GM10248 (cell line): ENCODE data around the gene DNASE1L3.
"Not testable (repeated sequence)": the region's sequence is repeated elsewhere in the genome, so short reads cannot be mapped to it uniquely, and the experiment has no call there.

Experiments
- CTCF ChIA-PET: fragments of 300-600 bp; sonication (Branson Sonifier 250); formaldehyde crosslinking; extraction: SDS; loops from one replicate; lab custom pipeline; 2021; ENCODE audit warnings: antibody characterized with exemption; lab: Yijun Ruan, JAX
- POLR2A ChIA-PET: fragments of 350-650 bp; sonication (Branson Sonifier 250); formaldehyde crosslinking; extraction: SDS; loops from one replicate; lab custom pipeline; 2020; ENCODE audit warnings: antibody characterized with exemption; lab: Yijun Ruan, JAX
- DNase-seq: peaks from one replicate; pipeline ENCODE4 v3.0.0; 2012; ENCODE audit errors: extremely low spot score
- TF ChIP-seq, protein P1 (sequence below): IDR thresholded peaks from 2 replicates; pipeline ENCODE4 v1.5.1; 2012; ENCODE audit warnings: mild to moderate bottlenecking, low read depth; ENCODE audit errors: extremely low read depth, missing control alignments, control extremely low read depth

The DNASE1L3 gene

DNA sequence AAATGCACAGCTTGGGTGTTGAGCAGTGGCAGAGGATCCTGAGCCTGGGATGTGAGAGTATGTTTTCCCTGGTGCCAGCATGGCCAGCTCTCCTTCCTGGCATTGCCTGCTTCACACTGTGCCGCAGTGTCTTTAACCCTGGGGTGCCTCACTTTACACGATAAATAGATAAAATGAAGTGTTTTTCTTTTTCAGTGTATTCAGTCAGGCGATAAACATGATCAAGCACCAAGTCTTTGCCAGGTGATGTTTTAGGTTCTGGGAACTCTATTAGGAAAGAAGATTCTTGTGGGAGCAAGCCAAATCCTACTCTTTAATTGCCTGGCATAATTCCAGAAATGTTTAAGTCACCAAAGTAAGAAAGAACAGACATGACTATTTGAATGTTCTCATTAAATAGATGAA is 40.9 kb upstream of the DNASE1L3 start:
- TF ChIP-seq, protein P1, sequence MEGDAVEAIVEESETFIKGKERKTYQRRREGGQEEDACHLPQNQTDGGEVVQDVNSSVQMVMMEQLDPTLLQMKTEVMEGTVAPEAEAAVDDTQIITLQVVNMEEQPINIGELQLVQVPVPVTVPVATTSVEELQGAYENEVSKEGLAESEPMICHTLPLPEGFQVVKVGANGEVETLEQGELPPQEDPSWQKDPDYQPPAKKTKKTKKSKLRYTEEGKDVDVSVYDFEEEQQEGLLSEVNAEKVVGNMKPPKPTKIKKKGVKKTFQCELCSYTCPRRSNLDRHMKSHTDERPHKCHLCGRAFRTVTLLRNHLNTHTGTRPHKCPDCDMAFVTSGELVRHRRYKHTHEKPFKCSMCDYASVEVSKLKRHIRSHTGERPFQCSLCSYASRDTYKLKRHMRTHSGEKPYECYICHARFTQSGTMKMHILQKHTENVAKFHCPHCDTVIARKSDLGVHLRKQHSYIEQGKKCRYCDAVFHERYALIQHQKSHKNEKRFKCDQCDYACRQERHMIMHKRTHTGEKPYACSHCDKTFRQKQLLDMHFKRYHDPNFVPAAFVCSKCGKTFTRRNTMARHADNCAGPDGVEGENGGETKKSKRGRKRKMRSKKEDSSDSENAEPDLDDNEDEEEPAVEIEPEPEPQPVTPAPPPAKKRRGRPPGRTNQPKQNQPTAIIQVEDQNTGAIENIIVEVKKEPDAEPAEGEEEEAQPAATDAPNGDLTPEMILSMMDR, result no peak
- ChIA-PET POLR2A (no interaction called here), CTCF (interaction anchor here (0.8 to 2.2 kb wide), 4 partner anchors 12 to 55 kb away, joined by 3 to 10 read pairs (median 3); partner anchors contain the start of genes HTD2 and RPP14)
- no peak for DNase-seq

DNA sequence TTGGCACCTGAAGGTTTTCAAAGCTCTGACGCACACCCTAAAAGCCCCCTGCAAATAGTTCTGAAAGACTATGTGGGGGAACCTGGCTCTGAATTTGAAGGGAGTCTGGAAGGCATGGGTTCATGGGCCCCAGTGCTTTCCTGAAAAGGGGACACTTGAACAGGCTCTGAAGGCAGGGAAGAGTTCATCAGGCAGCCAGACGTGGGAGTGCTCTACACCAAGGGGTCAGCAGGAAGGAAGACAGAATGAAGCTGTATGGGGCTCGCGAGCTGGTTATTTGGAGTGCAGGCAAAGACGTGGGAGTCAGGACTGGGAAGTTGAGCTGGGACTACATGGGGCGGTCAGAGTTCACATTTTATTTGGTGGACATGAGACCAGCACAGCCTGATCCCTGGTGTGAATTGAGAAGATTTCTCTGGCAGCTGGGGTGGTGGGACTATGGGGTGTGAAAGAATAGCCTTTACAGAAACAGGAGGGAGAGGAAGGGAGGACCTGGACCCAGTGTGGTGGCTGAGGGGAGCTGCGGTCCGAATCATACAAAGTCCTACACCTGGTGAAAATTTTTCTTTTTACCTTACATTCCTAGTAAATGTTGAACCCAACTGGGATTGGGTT is 39.4 kb upstream of the DNASE1L3 start:
- POLR2A ChIA-PET, result no interaction called here
- TF ChIP-seq, protein P1, result no peak
- DNase-seq, result no peak
- CTCF ChIA-PET, result interaction anchor here (0.8 to 2.2 kb wide), 3 partner anchors 11 to 31 kb away, joined by 3 to 10 read pairs (median 4); no protein-coding TSS in a partner anchor

DNA sequence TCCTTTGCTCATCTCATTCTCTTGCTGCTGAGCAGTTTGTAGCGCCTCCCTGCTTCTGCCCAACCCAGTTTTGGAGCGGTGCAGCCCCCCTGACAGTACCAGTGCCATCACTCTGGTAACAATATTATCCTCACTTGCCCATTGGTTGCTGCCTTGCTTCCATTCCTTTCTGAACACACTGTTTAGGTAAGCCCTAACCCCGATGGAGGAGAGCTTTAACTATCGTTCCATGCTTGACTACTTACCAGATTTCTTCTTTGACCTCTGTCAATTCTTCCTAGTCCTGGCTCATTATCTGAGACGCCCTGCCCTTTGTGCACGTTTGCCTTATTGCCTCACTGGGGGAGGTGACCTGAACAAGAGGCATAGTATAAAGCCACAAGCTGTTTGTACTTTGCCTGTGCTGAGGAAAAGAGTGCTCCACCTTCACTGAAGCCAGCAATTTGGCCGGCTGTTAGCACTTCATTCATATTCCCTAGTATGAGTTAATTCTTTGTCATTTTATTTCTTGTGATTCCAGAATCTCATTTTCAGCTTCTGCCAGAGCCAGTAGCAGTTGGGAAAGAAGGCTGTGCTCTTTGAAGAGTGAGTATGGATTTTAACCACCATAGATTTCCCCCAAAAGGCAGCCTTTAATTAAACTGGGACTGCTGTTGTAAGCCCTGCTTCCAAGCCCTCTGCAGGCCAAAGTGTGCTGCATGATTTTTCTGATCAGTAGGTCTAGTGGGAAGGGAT is 38.8 kb upstream of the DNASE1L3 start:
- TF ChIP-seq, protein P1, result no peak
- POLR2A ChIA-PET, result no interaction called here
- DNase-seq, result no peak
- CTCF ChIA-PET, result interaction anchor here (0.8 to 2.2 kb wide), 3 partner anchors 10 to 31 kb away, joined by 3 to 10 read pairs (median 4); no protein-coding TSS in a partner anchor

DNA sequence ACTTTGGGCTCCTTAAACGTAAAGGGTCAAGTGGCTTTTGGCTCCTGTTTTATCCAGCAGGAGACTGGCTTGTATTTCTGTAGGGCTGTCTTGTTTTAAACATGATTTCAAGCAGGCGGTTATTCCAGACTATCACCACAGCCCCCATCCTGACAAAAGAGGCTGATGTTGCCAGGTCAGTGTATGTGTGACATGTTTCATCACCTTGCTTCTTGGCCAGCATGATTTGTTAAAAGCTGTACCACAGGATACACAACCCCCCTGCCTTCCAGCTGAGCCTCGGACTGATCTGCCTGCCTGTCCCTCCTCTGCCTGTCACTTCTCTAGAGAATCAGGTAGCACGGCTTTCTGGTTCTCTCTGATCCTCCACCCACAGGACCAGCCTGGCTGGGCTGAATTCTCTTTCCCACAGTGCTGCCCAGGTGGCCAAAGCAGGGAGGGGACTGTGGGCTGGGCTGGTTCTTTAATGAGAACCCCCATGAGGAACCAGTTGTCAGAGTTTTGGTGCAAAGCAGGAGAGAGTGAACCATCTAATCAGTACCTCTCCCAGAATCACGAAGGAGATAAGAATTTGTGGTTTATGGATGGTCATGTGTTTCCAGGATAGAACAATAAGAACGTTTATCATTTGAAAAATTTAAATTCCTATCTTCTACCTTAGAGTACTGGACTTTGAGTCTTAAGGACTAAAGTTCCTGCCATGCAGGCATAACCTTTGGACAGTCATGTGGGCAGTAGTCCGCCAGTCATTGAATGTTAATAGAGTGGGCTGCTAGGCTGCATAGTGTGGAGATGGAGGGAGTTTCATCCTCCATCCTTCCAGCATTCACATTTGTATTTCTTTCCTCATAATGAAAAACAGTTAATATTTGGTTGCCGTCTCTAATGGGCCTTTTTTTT is 35.6 kb upstream of the DNASE1L3 start:
- ChIA-PET CTCF (no interaction called here), POLR2A (no interaction called here)
- DNase-seq, result no peak
- TF ChIP-seq, protein P1, result no peak

DNA sequence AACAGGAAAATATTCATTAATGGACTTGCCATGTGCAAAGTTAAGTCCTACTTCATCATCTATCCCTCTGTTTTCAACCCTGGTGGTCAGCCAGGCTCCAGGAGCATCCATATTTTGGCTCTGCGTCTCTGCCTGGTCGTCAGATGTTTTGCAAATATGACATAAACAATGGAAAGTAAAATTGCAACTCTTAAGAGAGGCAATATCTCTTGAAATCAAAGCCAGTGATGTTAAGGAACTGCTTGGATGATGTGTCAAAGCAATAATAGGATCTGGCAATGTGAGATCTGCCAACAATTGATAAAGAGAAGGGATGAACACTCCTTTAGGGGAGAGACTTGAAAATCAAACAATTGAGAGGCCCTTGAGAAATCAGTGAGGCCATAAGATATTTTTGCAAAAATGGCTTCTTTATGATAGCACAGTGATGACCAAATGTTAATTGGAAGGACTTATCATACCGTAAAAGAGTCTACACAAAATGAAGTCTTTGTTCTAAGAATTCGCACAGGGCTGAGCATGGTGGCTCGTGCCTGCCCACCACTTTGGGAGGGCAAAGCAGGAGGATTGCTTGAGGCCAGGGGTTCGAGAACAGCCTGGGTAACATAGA is 33.3 kb upstream of the DNASE1L3 start:
- DNase-seq, result no peak
- TF ChIP-seq, protein P1, result no peak
- ChIA-PET CTCF (interaction anchor here (1.4 kb wide), 1 partner anchor 56 kb away, joined by 4 read pairs; no protein-coding TSS in a partner anchor), POLR2A (no interaction called here)

DNA sequence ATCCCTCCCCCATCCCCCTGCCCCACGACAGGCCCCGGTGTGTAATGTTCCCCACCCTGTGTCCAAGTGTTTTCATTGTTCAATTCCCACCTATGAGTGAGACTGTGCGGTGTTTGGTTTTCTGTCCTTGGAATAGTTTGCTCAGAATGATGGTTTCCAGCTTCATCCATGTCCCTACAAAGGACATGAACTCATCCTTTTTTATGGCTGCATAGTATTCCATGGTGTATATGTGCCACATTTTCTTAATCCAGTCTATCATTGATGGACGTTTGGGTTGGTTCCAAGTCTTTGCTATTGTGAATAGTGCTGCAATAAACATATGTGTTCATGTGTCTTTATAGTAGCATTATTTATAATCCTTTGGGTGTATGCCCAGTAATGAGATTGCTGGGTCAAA is 32.1 kb upstream of the DNASE1L3 start:
- CTCF ChIA-PET, result interaction anchor here (1.4 to 3.6 kb wide), 3 partner anchors 55 to 66 kb away, joined by 4 to 13 read pairs (median 8); partner anchors contain the start of genes HTD2 and RPP14
- DNase-seq, POLR2A ChIA-PET: not testable (repeated sequence)
